Neural progenitor cell (in vitro differentiated cells): ENCODE data around the gene NBAS. TPM values are rescaled to one million over a fixed set of nuclear protein-coding genes. Genes with fewer than 3 reads are reported as not detected.

Experiments
- DNase-seq: peaks from one replicate; pipeline ENCODE4 v3.0.0-alpha.2; 2016; ENCODE audit warnings: low spot score
- H2AFZ ChIP-seq: fragments of 200-600 bp; sonication (generic); replicated peaks from 2 replicates; pipeline ENCODE4 v1.6.1; 2016; ENCODE audit warnings: antibody characterized with exemption
- H3F3A ChIP-seq: fragments of 200-600 bp; sonication (generic); 2 replicates; pipeline ENCODE4 v1.6.1; 2016; ENCODE audit warnings: antibody characterized with exemption, low read depth
- H3K27ac ChIP-seq: fragments of 200-600 bp; sonication (generic); 2 replicates; pipeline ENCODE4 v1.5.1; 2016; ENCODE audit warnings: mild to moderate bottlenecking
- H3K27me3 ChIP-seq: fragments of 200-600 bp; sonication (generic); 2 replicates; pipeline ENCODE4 v1.6.1; 2016; ENCODE audit warnings: mild to moderate bottlenecking, moderate library complexity
- H3K36me3 ChIP-seq: fragments of 200-600 bp; sonication (generic); 2 replicates; pipeline ENCODE4 v1.5.1; 2016
- H3K4me1 ChIP-seq: fragments of 200-600 bp; sonication (generic); 2 replicates; pipeline ENCODE4 v1.6.1; 2016; ENCODE audit warnings: mixed run types
- H3K4me2 ChIP-seq: fragments of 200-600 bp; sonication (generic); 2 replicates; pipeline ENCODE4 v1.6.1; 2016
- H3K4me3 ChIP-seq: fragments of 200-600 bp; sonication (generic); 2 replicates; pipeline ENCODE4 v1.5.1; 2016
- H3K79me2 ChIP-seq: fragments of 200-600 bp; sonication (generic); 2 replicates; pipeline ENCODE4 v1.6.1; 2016; ENCODE audit warnings: low read depth
- H3K9ac ChIP-seq: fragments of 200-600 bp; sonication (generic); 2 replicates; pipeline ENCODE4 v1.6.1; 2016
- H3K9me3 ChIP-seq: fragments of 200-600 bp; sonication (generic); 2 replicates; pipeline ENCODE4 v1.5.1; 2016; ENCODE audit warnings: low read depth
- H4K20me1 ChIP-seq: fragments of 200-600 bp; sonication (generic); 2 replicates; pipeline ENCODE4 v1.6.1; 2016; ENCODE audit warnings: low read depth
- H3K27ac Mint-ChIP-seq: 3 replicates; pipeline ENCODE4 v1.8.0; 2021; ENCODE audit warnings: mixed read lengths
- H3K27me3 Mint-ChIP-seq: 2 replicates; pipeline ENCODE4 v1.8.0; 2022; ENCODE audit warnings: low read depth, mild to moderate bottlenecking, inconsistent platforms, moderate library complexity, mixed read lengths; ENCODE audit not compliant: insufficient read depth
- H3K36me3 Mint-ChIP-seq: 3 replicates; pipeline ENCODE4 v1.8.0; 2021; ENCODE audit warnings: mixed read lengths
- H3K4me1 Mint-ChIP-seq: 3 replicates; pipeline ENCODE4 v1.8.0; 2021; ENCODE audit warnings: mixed read lengths
- H3K4me3 Mint-ChIP-seq: 3 replicates; pipeline ENCODE4 v1.8.0; 2021; ENCODE audit warnings: mild to moderate bottlenecking, moderate library complexity, mixed read lengths
- H3K9me3 Mint-ChIP-seq: 3 replicates; pipeline ENCODE4 v1.8.0; 2020; ENCODE audit warnings: mixed read lengths
- CTCF ChIP-seq: fragments of 200-600 bp; sonication (generic); IDR thresholded peaks from 2 replicates; pipeline ENCODE4 v1.5.1; 2017; ENCODE audit warnings: antibody characterized with exemption, mild to moderate bottlenecking
- EZH2 ChIP-seq: fragments of 200-600 bp; sonication (generic); IDR thresholded peaks from 2 replicates; pipeline ENCODE4 v1.6.1; 2017; ENCODE audit warnings: antibody characterized with exemption, mild to moderate bottlenecking, moderate library complexity
- EZH2phosphoT487 ChIP-seq: fragments of 200-600 bp; sonication (generic); IDR thresholded peaks from 2 replicates; pipeline ENCODE4 v1.6.1; 2017; ENCODE audit warnings: antibody characterized with exemption
- total RNA-seq: library from RNA; depleted of rRNA; stranded (reverse); fragments of >200 nt; gene quantifications from 2 replicates; pipeline ENCODE4 v1.2.3, GENCODE V29; 2015; ENCODE audit warnings: low replicate concordance

Gene NBAS
- total RNA-seq, 1 donor from 2014 or later = 58.0 TPM

DNA sequence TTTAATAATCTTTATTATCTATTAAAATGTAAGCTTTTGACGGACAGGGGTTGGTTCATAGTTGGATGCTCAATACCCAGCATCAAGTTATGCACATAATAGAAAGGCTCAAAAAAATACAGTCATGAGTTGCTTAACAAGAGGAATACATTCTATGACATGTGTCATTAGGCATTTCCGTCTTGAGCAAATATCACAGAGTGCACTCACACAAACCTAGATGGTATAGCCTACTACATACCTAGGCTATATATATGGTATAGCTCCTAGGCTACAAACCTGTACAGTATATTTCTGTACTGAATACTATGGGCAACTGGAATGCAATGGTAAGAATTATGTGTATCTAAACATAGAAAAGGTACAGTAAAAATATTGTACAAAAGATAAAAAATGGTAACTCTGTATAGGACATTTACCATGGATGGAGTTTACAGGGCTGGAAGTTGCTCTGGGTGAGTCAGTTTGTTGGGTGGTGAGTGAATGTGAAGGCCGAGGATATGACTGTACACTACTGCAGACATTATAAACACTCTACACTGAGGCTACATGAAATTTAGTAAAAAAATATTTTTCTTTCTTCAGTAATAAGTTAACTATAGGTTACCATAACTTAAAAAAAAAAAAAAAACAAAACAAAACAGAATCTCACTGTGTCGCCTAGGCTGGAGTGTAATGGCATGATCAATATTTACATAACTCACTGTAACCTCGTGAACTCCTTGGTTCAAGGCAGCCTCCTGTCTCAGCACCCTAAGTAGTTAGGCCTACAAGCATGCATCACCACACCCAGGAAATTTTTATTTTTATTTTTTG lies 201.2 kb downstream of the NBAS start:
- Mint-ChIP-seq H3K4me3 (no peak overlapping the region), H3K27me3 (no peaks in the 10 kb centered on the region), H3K9me3 (no peaks in the 10 kb centered on the region), H3K27ac (no peak overlapping the region), H3K4me1 (peaks cover 10% of the 10 kb centered on the region), H3K36me3 (peaks cover 30% of the 10 kb centered on the region)
- DNase-seq = no peak
- H3K4me3 ChIP-seq = no peak overlapping the region
- no peak overlapping the region for H3K4me2 ChIP-seq
- H3F3A ChIP-seq = no peaks in the 10 kb centered on the region
- no peaks in the 10 kb centered on the region for H3K9me3 ChIP-seq
- no peak for TF ChIP-seq EZH2
- TF ChIP-seq CTCF = no peak
- no peak for TF ChIP-seq EZH2phosphoT487
- H3K27me3 ChIP-seq = no peaks in the 10 kb centered on the region
- H3K79me2 ChIP-seq = no peaks in the 10 kb centered on the region
- no peak overlapping the region for H3K27ac ChIP-seq
- no peak overlapping the region for H2AFZ ChIP-seq
- H3K4me1 ChIP-seq = no peaks in the 10 kb centered on the region
- H4K20me1 ChIP-seq = no peaks in the 10 kb centered on the region
- no peaks in the 10 kb centered on the region for H3K36me3 ChIP-seq
- H3K9ac ChIP-seq = no peak overlapping the region

GRCh38 chr2:15357922-15358321 lies 203.2 kb downstream of the NBAS start:
- Mint-ChIP-seq H3K36me3 (peaks cover 27% of the 10 kb centered on the region), H3K9me3 (no peaks in the 10 kb centered on the region), H3K27me3 (no peaks in the 10 kb centered on the region), H3K4me1 (peaks cover 10% of the 10 kb centered on the region), H3K4me3 (no peak overlapping the region), H3K27ac (no peak overlapping the region)
- no peak for TF ChIP-seq EZH2
- H3K4me3 ChIP-seq = no peak overlapping the region
- no peak for DNase-seq
- no peaks in the 10 kb centered on the region for H4K20me1 ChIP-seq
- no peaks in the 10 kb centered on the region for H3K36me3 ChIP-seq
- no peaks in the 10 kb centered on the region for H3K27me3 ChIP-seq
- H3K9me3 ChIP-seq = no peaks in the 10 kb centered on the region
- H3K79me2 ChIP-seq = no peaks in the 10 kb centered on the region
- H3K27ac ChIP-seq = no peak overlapping the region
- no peak overlapping the region for H2AFZ ChIP-seq
- H3K4me1 ChIP-seq = no peaks in the 10 kb centered on the region
- H3F3A ChIP-seq = no peaks in the 10 kb centered on the region
- H3K4me2 ChIP-seq = no peak overlapping the region
- H3K9ac ChIP-seq = no peak overlapping the region

DNA sequence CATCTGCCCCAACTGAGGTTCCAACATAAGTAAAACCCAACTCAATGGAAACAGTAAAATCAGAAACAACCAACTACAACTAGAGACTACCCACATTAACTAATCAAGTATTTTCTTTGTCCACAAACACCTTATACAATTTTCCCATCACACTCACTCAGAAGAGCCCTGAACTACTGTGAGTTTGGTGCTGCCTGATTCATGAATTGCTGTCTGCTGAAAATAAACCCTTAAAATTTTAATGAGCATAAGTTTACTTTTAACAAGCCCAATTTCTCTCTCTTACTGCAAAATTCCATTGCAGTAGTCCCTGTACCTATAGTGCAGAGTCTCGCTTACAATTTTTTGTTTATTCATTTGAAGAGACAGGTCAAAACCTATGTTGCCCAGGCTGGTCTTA lies 203.9 kb downstream of the NBAS start:
- H3K27ac Mint-ChIP-seq = no peak overlapping the region
- Histone ChIP-seq H3K4me3 (no peak overlapping the region), H3K27me3 (no peaks in the 10 kb centered on the region)

More for the DNA sequence above, 203.9 kb downstream of the NBAS start:
- Histone ChIP-seq H3K4me2 (no peak overlapping the region), H3K27ac (no peak overlapping the region), H3F3A (no peaks in the 10 kb centered on the region), H3K9me3 (no peaks in the 10 kb centered on the region), H3K36me3 (no peaks in the 10 kb centered on the region), H3K9ac (no peak overlapping the region), H2AFZ (no peak overlapping the region), H3K79me2 (no peaks in the 10 kb centered on the region), H4K20me1 (no peaks in the 10 kb centered on the region), H3K4me1 (no peaks in the 10 kb centered on the region)
- Mint-ChIP-seq H3K4me3 (no peak overlapping the region), H3K27me3 (no peaks in the 10 kb centered on the region), H3K4me1 (peaks cover 10% of the 10 kb centered on the region), H3K9me3 (no peaks in the 10 kb centered on the region), H3K36me3 (peaks cover 29% of the 10 kb centered on the region)
- no peak for DNase-seq
- TF ChIP-seq CTCF = no peak
- TF ChIP-seq EZH2 = no peak
- TF ChIP-seq EZH2phosphoT487 = no peak
